Activated CD8-positive, alpha-beta memory T cell treated with anti-CD3 and anti-CD28 coated beads, Interleukin-2, amount 50 U/mL, for 48 hours (primary cell): ENCODE results near the gene OR52E5.

Experiments used
- DNase-seq: peaks from one replicate; pipeline ENCODE4 v3.0.0-alpha.2; 2020

The OR52E5 gene

DNA sequence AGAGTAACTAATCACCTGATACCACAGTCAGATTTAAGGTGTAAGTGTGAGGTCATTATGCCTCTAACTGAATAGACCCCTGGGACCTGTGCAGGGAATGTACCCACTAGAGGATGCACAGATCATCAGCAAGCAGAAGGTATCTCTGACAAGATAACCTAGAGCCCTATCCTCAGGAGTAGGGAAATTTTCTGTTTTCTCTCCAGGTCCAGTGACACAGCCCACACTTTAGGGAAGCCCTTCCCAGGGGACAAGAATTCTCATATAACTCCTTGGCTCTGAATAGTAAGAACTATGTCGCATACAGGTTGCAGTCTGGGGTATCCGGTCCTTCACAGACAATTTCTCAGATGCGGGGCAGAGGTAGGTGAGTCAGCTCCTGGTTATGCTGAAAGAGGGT, at the start of gene OR52E5:
Gene OR52E5, plus strand, starts transcription at position 301 of the 400 bp plus-strand sequence. CDS start 7,569 bp downstream, outside the sequence.
- no peak for DNase-seq

DNA sequence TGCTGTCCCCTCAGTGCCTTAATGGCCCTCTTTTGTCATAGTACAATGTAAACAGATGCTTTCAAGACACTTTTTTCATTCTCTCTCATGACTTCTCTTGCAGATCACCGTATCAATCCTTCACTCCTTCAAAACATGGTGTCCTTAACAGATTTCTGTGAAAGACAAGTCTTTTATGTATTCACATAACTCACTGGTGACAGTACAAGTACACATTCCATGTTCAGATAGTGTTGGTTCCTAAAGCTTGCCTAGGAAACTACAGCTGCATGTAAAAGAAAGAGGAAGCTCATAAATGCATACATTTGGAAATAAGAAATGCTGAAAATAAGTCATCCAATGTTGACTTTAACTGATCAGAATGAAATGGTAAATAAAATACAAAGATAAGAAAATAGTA, 46.3 kb upstream of the OR52E5 start:
- DNase-seq = no peak

GRCh38 chr11:5847711-5848110, 45.3 kb upstream of the OR52E5 start:
- DNase-seq = no peak

GRCh38 chr11:5851002-5851401, 42.0 kb upstream of the OR52E5 start:
- DNase-seq = no peak

DNA sequence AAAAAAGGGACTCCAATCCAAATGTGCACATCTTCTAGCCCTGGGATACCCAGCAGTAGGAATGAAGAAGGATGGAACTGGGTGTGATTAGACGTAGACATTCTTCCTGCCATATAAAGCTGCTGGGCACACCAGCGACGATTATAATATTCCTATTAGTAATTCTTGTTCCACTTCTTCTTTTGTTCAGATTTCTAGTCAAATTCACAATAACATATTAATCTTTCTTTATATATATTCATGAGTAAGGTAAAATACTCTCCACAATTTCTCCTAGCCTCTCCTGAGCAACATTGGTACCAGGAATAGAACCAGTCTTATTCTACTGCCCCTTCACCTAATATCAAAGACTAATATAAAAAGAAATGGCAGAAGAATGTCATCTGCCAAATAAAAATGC, 35.4 kb upstream of the OR52E5 start, which contains the start of gene OR52E8:
Gene OR52E8, minus strand, starts transcription at position 101 of the 400 bp plus-strand sequence. Its CDS starts 0 bp downstream, at position 101.
- no peak for DNase-seq

DNA sequence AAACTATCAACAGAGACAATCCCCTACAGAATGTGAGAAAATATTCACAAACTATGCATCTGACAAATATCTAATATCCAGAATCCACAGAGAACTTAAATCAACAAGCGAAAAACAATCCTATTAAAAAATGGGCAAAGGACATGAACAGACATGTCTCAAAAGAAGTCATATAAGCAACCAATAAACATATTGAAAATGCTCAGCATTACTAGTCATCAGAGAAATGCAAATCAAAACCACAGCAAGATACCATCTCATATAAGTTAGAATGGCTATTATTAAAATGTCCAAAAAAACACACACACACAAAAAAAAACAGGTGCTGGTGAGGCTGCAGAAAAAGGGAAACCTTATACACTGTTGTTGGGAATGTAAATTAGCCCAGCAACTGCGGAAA, 27.2 kb upstream of the OR52E5 start:
- no peak for DNase-seq

- DNase-seq = no peak
Measured at GRCh38 chr11:5878564-5878963, 14.4 kb upstream of the OR52E5 start.

GRCh38 chr11:5880329-5880728, 12.7 kb upstream of the OR52E5 start, which contains the start of gene OR52E4:
Gene OR52E4 (plus strand): TSS chr11:5880629. CDS start chr11:5884293, 3,664 bp downstream.
- no peak for DNase-seq

GRCh38 chr11:5881756-5882155, 11.3 kb upstream of the OR52E5 start:
- DNase-seq = no peak

- no peak for DNase-seq
Measured at GRCh38 chr11:5887172-5887571, 5.8 kb upstream of the OR52E5 start.

GRCh38 chr11:5887661-5888060, 5.3 kb upstream of the OR52E5 start:
- DNase-seq = no peak

DNA sequence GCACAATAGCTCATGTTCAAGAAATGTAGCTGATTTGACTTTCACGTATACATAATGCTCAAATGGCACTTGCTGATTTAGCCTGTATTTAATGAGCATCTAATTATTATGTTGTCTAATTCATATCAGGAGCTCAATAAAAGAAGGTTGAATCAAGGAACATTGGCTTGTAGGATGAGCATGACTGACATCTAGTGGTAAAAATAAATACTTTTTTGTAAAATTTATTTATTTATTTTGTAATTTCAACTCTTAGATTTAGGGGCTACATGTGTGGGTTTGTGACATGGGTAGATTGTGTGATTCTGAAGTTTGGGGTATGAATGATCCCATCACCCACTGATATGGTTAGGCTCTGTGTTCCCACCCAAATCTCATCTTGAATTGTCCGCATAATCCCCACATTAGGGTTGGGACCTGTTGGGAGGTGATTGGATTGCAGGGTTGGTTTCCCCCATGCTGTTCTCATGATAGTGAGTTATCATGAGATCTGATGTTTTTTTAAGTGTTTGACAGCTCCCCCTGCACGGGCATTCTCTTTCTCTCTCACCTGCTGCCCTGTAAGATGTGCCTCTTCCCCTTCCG, 1.7 kb upstream of the OR52E5 start:
- no peak for DNase-seq

DNA sequence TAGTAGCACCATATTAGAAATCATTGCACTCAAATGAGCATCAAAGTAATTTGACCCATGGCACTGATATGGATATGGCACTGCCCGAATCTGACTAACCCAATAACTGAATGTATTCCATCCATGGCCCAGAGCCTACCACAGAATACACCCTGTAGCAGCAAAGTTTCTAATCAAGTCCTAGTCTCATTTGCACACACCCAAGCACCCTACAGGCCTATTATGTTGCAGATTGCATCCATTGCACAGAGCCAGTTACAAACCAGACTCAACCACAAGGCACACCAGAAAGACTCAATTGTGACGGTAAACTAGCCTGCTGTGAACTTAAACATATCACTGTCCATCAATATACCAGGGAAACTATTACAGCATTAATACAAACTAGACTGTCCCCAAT, 6.5 kb downstream of the OR52E5 start:
- DNase-seq = no peak

- no peak for DNase-seq
Measured at GRCh38 chr11:5910540-5910939, 17.5 kb downstream of the OR52E5 start.

- no peak for DNase-seq
Measured at GRCh38 chr11:5922749-5923426, 29.9 kb downstream of the OR52E5 start.

- no peak for DNase-seq
Measured at GRCh38 chr11:5923427-5923776, 30.4 kb downstream of the OR52E5 start.

DNA sequence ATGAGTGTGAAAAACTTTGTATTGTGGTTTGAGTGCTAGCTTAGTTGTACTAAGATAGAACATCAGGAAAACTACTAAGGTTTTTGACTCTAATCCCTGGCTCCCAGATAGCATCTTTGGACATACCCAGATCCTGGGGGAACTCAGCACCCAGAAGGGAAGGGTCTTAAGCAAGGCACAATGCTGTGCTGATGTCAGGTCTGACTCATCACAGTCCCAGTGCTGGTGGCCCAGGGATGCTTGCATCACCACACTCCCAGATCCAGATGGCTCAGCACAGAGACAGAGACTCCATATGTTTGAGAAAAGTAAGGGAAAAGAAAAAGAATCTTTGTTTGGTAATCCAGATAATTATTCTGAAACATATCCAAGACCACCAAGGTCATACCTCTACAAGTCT, 30.8 kb downstream of the OR52E5 start:
- no peak for DNase-seq

GRCh38 chr11:5928271-5928670, 35.3 kb downstream of the OR52E5 start:
- DNase-seq = no peak

GRCh38 chr11:5928811-5929210, 35.8 kb downstream of the OR52E5 start:
- no peak for DNase-seq

DNA sequence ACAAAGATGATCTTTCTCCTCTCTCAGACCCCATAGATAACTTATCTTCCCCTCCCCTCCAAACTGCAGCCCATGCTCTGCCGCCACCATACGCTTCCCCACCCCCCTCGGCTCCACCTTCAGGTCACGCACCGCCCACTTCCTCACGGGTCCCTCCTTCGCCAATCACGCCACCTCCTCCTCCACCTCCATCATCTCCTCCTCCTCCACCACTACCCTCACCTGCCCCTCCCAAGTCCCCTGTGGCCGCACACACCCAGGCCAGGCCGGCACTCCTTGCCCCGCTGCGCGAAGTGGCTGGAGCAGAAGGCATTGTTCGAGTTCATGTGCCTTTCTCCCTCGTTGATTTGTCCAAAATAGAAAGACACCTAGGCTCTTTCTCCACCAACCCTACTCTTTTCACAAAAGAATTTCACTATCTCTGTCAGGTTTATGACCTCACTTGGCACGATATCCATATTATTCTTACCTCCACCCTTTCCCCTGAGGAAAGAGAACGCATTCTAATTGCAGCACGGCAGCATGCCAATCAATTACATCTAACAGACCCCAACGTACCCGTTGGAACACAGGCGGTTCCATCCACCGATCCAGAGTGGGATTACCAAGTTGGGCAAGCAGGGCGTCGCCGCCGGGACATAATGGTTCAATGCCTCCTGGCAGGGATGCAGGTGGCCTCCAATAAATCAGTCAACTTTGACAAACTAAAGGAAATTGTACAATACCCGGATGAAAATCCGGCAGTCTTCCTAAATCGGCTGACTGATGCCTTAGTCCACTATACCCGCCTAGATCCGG, 36.8 kb downstream of the OR52E5 start:
- no peak for DNase-seq

DNA sequence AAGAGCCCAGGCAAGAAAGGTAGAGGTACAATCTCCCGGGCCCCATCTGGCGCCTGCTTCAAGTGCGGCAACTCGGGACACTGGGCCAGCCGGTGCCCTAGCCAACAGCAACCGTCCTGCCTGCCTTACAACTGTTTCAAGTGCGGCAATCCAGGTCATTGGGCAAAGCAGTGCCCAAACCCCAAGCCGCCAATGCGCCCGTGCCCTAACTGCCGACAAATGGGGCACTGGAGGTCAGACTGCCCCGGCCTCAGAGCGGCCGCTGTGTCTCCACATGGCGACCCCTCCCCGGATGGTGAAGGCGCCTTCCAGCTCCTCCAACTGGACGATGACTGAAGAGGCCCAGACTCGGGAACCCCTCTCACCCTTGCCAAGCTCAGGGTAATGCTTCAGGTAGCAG, 37.6 kb downstream of the OR52E5 start:
- DNase-seq = no peak

DNA sequence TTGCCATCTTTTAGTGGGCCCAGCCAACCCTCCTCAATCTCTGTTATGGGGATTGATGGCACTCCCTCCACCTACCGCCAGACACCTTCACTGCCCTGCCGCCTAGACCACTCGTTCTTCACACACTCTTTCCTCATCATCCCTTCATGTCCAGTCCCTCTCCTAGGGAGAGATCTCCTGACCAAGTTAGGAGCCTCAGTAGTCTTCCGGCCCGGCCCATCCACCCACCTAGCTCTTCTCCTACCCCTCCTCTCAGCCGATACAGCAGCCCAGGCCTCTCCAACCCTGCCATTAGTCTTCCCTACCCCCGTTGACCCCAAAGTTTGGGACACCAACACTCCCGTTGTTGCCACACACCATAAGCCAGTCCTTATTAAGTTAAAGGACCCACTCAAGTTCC, 38.1 kb downstream of the OR52E5 start:
- DNase-seq = no peak

DNA sequence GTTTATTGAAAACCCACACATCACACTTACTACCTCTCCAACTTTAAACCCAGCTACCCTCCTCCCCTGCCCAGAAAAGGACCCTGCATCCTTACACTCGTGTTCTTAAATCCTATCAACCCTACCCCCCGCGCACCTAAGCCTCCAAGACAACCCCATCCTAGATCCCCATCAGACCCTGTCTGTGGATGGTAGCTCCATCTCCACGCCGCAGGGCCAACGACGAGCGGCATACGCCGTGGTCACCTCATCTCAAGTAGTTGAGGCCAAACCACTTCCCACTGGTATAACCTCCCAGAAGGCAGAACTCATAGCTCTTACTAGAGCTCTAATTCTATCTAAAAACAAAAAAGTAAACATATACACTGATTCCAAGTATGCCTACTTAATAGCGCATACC, 39.7 kb downstream of the OR52E5 start:
- DNase-seq = no peak

- DNase-seq = no peak
Measured at GRCh38 chr11:5933116-5933515, 40.1 kb downstream of the OR52E5 start.
